Heart right ventricle (tissue), 16 donors: ENCODE results near the gene YTHDC1. TPM values are rescaled to one million over a fixed set of nuclear protein-coding genes. Genes with fewer than 3 reads are reported as not detected.

ENCODE experiments used
- ATAC-seq, 8 donors: fragments of 200-7000 bp; cut with Tn5 transposase; one replicate each; pipeline ENCODE4 v1.9.1; 2020; ENCODE audit warnings: mild to moderate bottlenecking in 8 of 8, moderate library complexity in 8 of 8, moderate number of reproducible peaks in 1 of 8
- DNase-seq, 2 donors: peaks; one replicate each; pipeline ENCODE4 v3.0.0-alpha.2; 2020
- H3K27ac ChIP-seq, 10 donors: fragments of 200-600 bp; sonication (generic) in 2 of 10; one replicate each; pipeline versions ENCODE4 v1.5.0 to v1.8.0; 2020 to 2022; ENCODE audit warnings: mild to moderate bottlenecking in 3 of 10
- H3K27me3 ChIP-seq, 7 donors: fragments of 200-600 bp; one replicate each; pipeline ENCODE4 v1.8.0; 2021 to 2022; ENCODE audit warnings: mild to moderate bottlenecking in 2 of 7
- H3K36me3 ChIP-seq, 9 donors: fragments of 200-600 bp; sonication (generic) in 1 of 9; one replicate each; pipeline versions ENCODE4 v1.5.0 to v1.8.0; 2020 to 2022; ENCODE audit warnings: mild to moderate bottlenecking in 2 of 9
- H3K4me1 ChIP-seq, 9 donors: fragments of 200-600 bp; sonication (generic) in 1 of 9; one replicate each; pipeline versions ENCODE4 v1.5.0 to v1.8.0; 2020 to 2022; ENCODE audit warnings: mild to moderate bottlenecking in 4 of 9
- H3K4me3 ChIP-seq, 10 donors: fragments of 200-600 bp; sonication (generic) in 2 of 10; one replicate each; pipeline versions ENCODE4 v1.5.0 to v1.8.0; 2020 to 2022; ENCODE audit warnings: mild to moderate bottlenecking in 7 of 10, moderate library complexity in 2 of 10
- H3K9me3 ChIP-seq, 11 donors: fragments of 200-600 bp in 10 of 11; sonication (generic) in 2 of 11; one replicate each; pipeline versions ENCODE4 v1.5.0 to v1.8.0; 2013 to 2022; ENCODE audit warnings: mild to moderate bottlenecking in 2 of 11, control low read depth in 1 of 11, moderate library complexity in 1 of 11
- CTCF ChIP-seq, 9 donors: fragments of 200-600 bp; sonication (generic) in 2 of 9; IDR thresholded peaks; one replicate each; pipeline versions ENCODE4 v1.5.0 to v1.8.0; 2021 to 2022; ENCODE audit warnings: antibody characterized with exemption in 9 of 9, mild to moderate bottlenecking in 5 of 9, moderate library complexity in 1 of 9
- WGBS, 2 donors: extraction: QIAGEN DNeasy Blood & Tissue Kit; methylation state at CpG; one replicate each; pipeline ENCODE4 v1.1.7; 2013; ENCODE audit warnings: inconsistent platforms in 1 of 2; 5-methylcytosine and 5-hydroxymethylcytosine counted together
- intact Hi-C, 10 donors: fragments of 100-400 bp; cut with DNase I; formaldehyde crosslinking; loops; one replicate each; pipeline versions ENCODE4 v1.11.1 to v1.14.2; 2022
- polyA plus RNA-seq, 2 donors: library from polyadenylated mRNA; stranded (reverse); fragments of 200-250 nt; gene quantifications; one replicate each; pipeline ENCODE4 v1.2.3, GENCODE V29; 2013
- total RNA-seq, 10 donors: library from RNA; stranded (reverse); fragmentation: NEBNext Ultra II Directional in 3 of 10; extraction: Animal tissue kit (Norgen Biotek cat#: 25700) in 3 of 10; gene quantifications; one replicate each; pipeline versions ENCODE4 v1.2.1 to v1.2.4, GENCODE V29; 2021 to 2023
- donor health status: Arrhythmogenic right ventricular cardiomyopathy.
- donor health status: ischemic (EF 13 %, LVEDD 7.1; RV severe dilation, severe dysfunction).
- donor health status: healthy with polysubstance abuse.
- donor health status: DM: no; HTN: yes; CAD: no.
- donor health status: DM: no; HTN: no; CAD: no.
- donor health status: ischemic (EF 25% LVEDD 6.9; RV normal size, moderate dysfunction).
- donor health status: ischemic (EF 25% LVEDD 5.7; RV mildly dilated, moderate dysfunction).
- donor health status: healthy.
- donor health status: DM: yes; HTN: yes; CAD: no.
- donor health status: Ischemic cardiomyopathy.
- donor health status: ischemic (EF 35%, LVEDD 5.7; RV mildly dilated, moderate dysfunction).
- donor health status: nonischemic (EF 11% LVEDD 7.7; RV severe dilation, severe dysfunction).
- donor health status: DM: yes; HTN: yes; CAD: no.
- donor health status: PGD.
- donor health status: ischemic (EF 29% LVEDD 5.4; RV normal size, mild dysfunction).
- donor health status: nonischemic (EF 23%, LVEDD 6.1; RV moderate dilation, normal function).

YTHDC1 gene
- total and polyA plus RNA-seq, 12 donors, result 19.8 to 65.0 (median 51.4) TPM

GRCh38 chr4:68316193-68316969 lies 33.5 kb downstream of the YTHDC1 start:
- Histone ChIP-seq H3K27ac (no peak overlapping the region), H3K9me3 (no peaks in the 10 kb centered on the region), H3K4me3 (no peak overlapping the region), H3K27me3 (no peaks in the 10 kb centered on the region), H3K4me1 (no peaks in the 10 kb centered on the region), H3K36me3 (peaks cover 0 to 100% (median 57%) of the 10 kb centered on the region in 9 donors)
- DNase-seq, result no peak
- ATAC-seq, result no peak
- TF ChIP-seq CTCF (IDR thresholded peaks at IDR 0.05), result no peak
- intact Hi-C loops, result no loop called here
- 85 to 90% methylated on average over 5 of the region's 5 CpGs for WGBS, 2 donors

GRCh38 chr4:68310651-68311247 lies 39.1 kb downstream of the YTHDC1 start:
- no peaks in the 10 kb centered on the region for H3K9me3 ChIP-seq
- H3K4me3 ChIP-seq, result no peak overlapping the region
- intact Hi-C loops, result no loop called here
- ATAC-seq (no peak), DNase-seq (no peak)
- WGBS, 2 donors, result 60 to 66% methylated on average over 3 of the region's 3 CpGs
- TF ChIP-seq CTCF (IDR thresholded peaks at IDR 0.05), result no peak
- no peaks in the 10 kb centered on the region for H3K27me3 ChIP-seq
- peaks cover 0 to 54% (median 27%) of the 10 kb centered on the region in 9 donors for H3K36me3 ChIP-seq
- H3K4me1 ChIP-seq, result no peaks in the 10 kb centered on the region
- H3K27ac ChIP-seq, result no peak overlapping the region

GRCh38 chr4:68304731-68305130 lies 45.2 kb downstream of the YTHDC1 start:
- intact Hi-C loops, result no loop called here
- DNase-seq (no peak), ATAC-seq (no peak)
- H3K4me3 ChIP-seq, result no peak overlapping the region
- no peak overlapping the region for H3K27ac ChIP-seq
- H3K27me3 ChIP-seq, result peaks cover 0 to 7% (median 0%) of the 10 kb centered on the region in 7 donors
- no peaks in the 10 kb centered on the region for H3K36me3 ChIP-seq
- no peaks in the 10 kb centered on the region for H3K9me3 ChIP-seq
- no peaks in the 10 kb centered on the region for H3K4me1 ChIP-seq
- TF ChIP-seq CTCF (IDR thresholded peaks at IDR 0.05), result no peak
- 84 to 89% methylated on average over 9 of the region's 9 CpGs for WGBS, 2 donors

- DNase-seq (no peak), ATAC-seq (no peak)
- H3K36me3 ChIP-seq, result no peaks in the 10 kb centered on the region
- no peaks in the 10 kb centered on the region for H3K4me1 ChIP-seq
- intact Hi-C loops, result no loop called here
- H3K9me3 ChIP-seq, result peaks cover 0 to 3% (median 0%) of the 10 kb centered on the region in 11 donors
- H3K27me3 ChIP-seq, result peaks cover 0 to 7% (median 0%) of the 10 kb centered on the region in 7 donors
- no peak overlapping the region for H3K4me3 ChIP-seq
- no peak overlapping the region for H3K27ac ChIP-seq
- TF ChIP-seq CTCF (IDR thresholded peaks at IDR 0.05), result no peak
- 78% methylated on average over 9 of the region's 9 CpGs for WGBS, 2 donors
These were observed 50.1 kb downstream of the YTHDC1 start for GRCh38 chr4:68299492-68300457.
